Naive thymus-derived CD4-positive, alpha-beta T cell (primary cell): ENCODE results near the gene SHANK3. TPM values are rescaled to one million over a fixed set of nuclear protein-coding genes. Genes with fewer than 3 reads are reported as not detected.

Experiments
- ATAC-seq: fragments of 150-1000 bp; cut with Tn5 transposase; 2 replicates; pipeline ENCODE4 v1.10.0; 2021; ENCODE audit warnings: mild to moderate bottlenecking, moderate library complexity
- CTCF ChIA-PET: fragments of 350-600 bp; sonication (Branson Sonifier 250); formaldehyde crosslinking; loops from one replicate; lab custom pipeline; 2021; ENCODE audit warnings: antibody characterized with exemption; lab: Charles Lee
- POLR2A ChIA-PET: fragments of 350-600 bp; sonication (Branson Sonifier 250); formaldehyde crosslinking; loops from one replicate; lab custom pipeline; 2021; ENCODE audit warnings: antibody characterized with exemption, inconsistent platforms; lab: Charles Lee
- DNase-seq, 9 donors: peaks; one replicate each; pipeline versions ENCODE4 v3.0.0 to v3.0.0-alpha.2; 2020 to 2022; ENCODE audit warnings: mixed read lengths in 1 of 9
- H3K27ac ChIP-seq: one replicate; pipeline ENCODE4 v1.7.0; 2013; ENCODE audit warnings: mild to moderate bottlenecking, low read depth, low read length, moderate library complexity
- H3K27me3 ChIP-seq, 2 donors: one replicate each; pipeline ENCODE4 v1.7.0; 2013; ENCODE audit warnings: low read length in 2 of 2, mild to moderate bottlenecking in 2 of 2, moderate library complexity in 2 of 2; ENCODE audit not compliant: control insufficient read depth in 2 of 2, insufficient read depth in 2 of 2
- H3K36me3 ChIP-seq, 3 experiments: 1 replicate in 2 of 3; 2 replicates in 1 of 3; pipeline ENCODE4 v1.7.0; 2013; ENCODE audit warnings: low read length in 3 of 3, mild to moderate bottlenecking in 3 of 3, moderate library complexity in 1 of 3; ENCODE audit not compliant: insufficient read depth in 3 of 3, control insufficient read depth in 2 of 3
- H3K4me1 ChIP-seq, 2 donors: one replicate each; pipeline ENCODE4 v1.7.0; 2013; ENCODE audit warnings: low read length in 2 of 2, mild to moderate bottlenecking in 2 of 2, moderate library complexity in 1 of 2; ENCODE audit not compliant: control insufficient read depth in 2 of 2, insufficient read depth in 2 of 2
- H3K4me3 ChIP-seq: 2 replicates; pipeline ENCODE4 v1.7.0; 2013; ENCODE audit warnings: mild to moderate bottlenecking, low read length
- H3K9me3 ChIP-seq, 3 experiments: 1 replicate in 2 of 3; 2 replicates in 1 of 3; pipeline ENCODE4 v1.7.0; 2013; ENCODE audit warnings: low read length in 3 of 3; ENCODE audit not compliant: control insufficient read depth in 2 of 3
- H3K27ac Mint-ChIP-seq, 9 donors: one replicate each; pipeline ENCODE4 v1.8.0; 2020 to 2022; ENCODE audit warnings: mixed read lengths in 9 of 9, mild to moderate bottlenecking in 8 of 9, moderate library complexity in 5 of 9, inconsistent platforms in 2 of 9
- H3K27me3 Mint-ChIP-seq, 5 donors: one replicate each; pipeline ENCODE4 v1.8.0; 2021 to 2022; ENCODE audit warnings: mixed read lengths in 5 of 5, mild to moderate bottlenecking in 1 of 5
- H3K36me3 Mint-ChIP-seq, 5 donors: one replicate each; pipeline ENCODE4 v1.8.0; 2020 to 2022; ENCODE audit warnings: mixed read lengths in 5 of 5, mild to moderate bottlenecking in 3 of 5, inconsistent platforms in 1 of 5
- H3K4me1 Mint-ChIP-seq, 7 donors: one replicate each; pipeline ENCODE4 v1.8.0; 2020 to 2022; ENCODE audit warnings: mixed read lengths in 7 of 7, mild to moderate bottlenecking in 3 of 7, inconsistent platforms in 1 of 7
- H3K4me3 Mint-ChIP-seq, 10 donors: one replicate each; pipeline ENCODE4 v1.8.0; 2020 to 2022; ENCODE audit warnings: mild to moderate bottlenecking in 10 of 10, mixed read lengths in 10 of 10, moderate library complexity in 6 of 10, inconsistent platforms in 2 of 10
- H3K9me3 Mint-ChIP-seq, 11 donors: one replicate each; pipeline ENCODE4 v1.8.0; 2020 to 2022; ENCODE audit warnings: mixed read lengths in 11 of 11, mild to moderate bottlenecking in 4 of 11, inconsistent platforms in 1 of 11, moderate library complexity in 1 of 11
- intact Hi-C, 2 donors: fragments of 100-400 bp; cut with micrococcal nuclease; formaldehyde crosslinking; loops; one replicate each; pipeline ENCODE4 v1.15.1; 2023
- polyA plus RNA-seq, 2 donors: library from polyadenylated mRNA; unstranded; fragments of 300-500 nt; fragmentation: Illumina TruSeq; gene quantifications; one replicate each; pipeline ENCODE4 v1.2.3, GENCODE V29; 2021
- total RNA-seq, 6 experiments: library from RNA in 5 of 6; stranded (reverse) in 5 of 6; gene quantifications; 1 replicate in 5 of 6; 2 replicates in 1 of 6; pipeline ENCODE4 v1.2.3 and lab custom pipeline; 2021 to 2026

Gene SHANK3
- total RNA-seq (under 1 TPM in 3 of 5 experiments, not detected in 2; 0.07 to 0.73 (median 0.16) TPM), polyA plus RNA-seq (not detected), total RNA-seq (lab: John Stamatoyannopoulos, UW) (not detected)

DNA sequence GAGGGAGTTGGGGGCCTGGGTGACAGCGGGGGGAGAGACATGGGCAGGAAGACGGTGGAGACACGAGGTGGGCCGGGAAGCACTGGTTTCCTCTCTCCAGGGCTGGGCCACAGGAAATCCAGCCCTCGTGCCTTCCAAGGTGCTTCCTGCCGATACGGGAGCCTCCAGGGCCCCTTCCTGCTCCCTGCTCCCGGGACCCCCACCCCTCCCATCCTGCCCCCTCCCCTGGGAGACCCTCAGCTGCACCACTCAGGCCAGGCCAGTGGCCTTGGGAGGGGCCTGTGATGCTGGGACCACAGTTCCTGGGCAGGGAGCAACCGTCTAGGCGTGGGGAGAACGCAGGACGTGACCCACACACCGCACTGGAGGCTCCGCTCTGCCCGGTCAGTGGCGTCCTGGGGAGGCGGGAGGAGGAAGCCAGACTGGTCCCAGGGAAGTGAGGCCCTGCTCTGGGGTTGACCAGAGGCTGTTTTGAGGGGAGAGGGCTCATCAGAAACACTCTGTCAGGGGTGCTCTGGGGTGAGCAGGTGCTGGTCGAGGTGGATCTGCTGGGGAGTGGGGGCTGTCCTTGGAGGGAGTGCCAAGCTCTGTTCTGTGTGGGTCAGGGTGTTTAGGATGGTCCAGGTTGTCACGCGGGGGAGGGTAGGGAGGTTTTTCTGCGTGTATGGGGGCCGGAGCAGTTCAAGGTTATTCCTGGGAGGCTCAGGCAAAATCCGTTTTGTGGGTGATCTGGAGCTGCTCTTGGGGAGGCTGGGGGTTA, at the start of gene SHANK3:
Gene SHANK3, plus strand, starts transcription at position 353 of the 760 bp plus-strand sequence.
- Histone ChIP-seq H3K9me3 (no peaks in the 10 kb centered on the region), H3K4me3 (peak within 1 kb of the TSS; percentile 41), H3K4me1 (peaks cover 8 to 17% of the 10 kb centered on the region in 2 donors), H3K27me3 (peaks cover 0 to 3% of the 10 kb centered on the region in 2 donors), H3K36me3 (no peaks in the 10 kb centered on the region), H3K27ac (no peak within 1 kb of the TSS)
- peak within 1 kb of the TSS; percentile 39 to 79 (median 62) for H3K4me3 Mint-ChIP-seq
- intact Hi-C loops: loop anchor here in 1 of 2 donors (5.0 kb wide), 1 partner anchor 50 kb away; no protein-coding TSS in a partner anchor
- ChIA-PET CTCF (interaction anchor here (0.6 kb wide), 1 partner anchor 403 kb away, joined by 3 read pairs; the partner anchor contains the start of gene MAPK11), POLR2A (interaction anchor here (0.8 to 1.6 kb wide), 2 partner anchors 44 to 51 kb away, joined by 3 to 7 read pairs; partner anchors contain the start of gene ARSA)
- H3K27ac Mint-ChIP-seq: peak within 1 kb of the TSS in 3 of 9 donors; percentile 42 to 59 (median 59)
- H3K36me3 Mint-ChIP-seq: no peaks in the 10 kb centered on the region
- no peak for DNase-seq
- H3K27me3 Mint-ChIP-seq: peaks cover 15 to 58% (median 35%) of the 10 kb centered on the region in 5 donors
- no peaks in the 10 kb centered on the region for H3K9me3 Mint-ChIP-seq
- H3K4me1 Mint-ChIP-seq: peaks cover 4 to 23% (median 16%) of the 10 kb centered on the region in 7 donors
- ATAC-seq: peak; percentile 25

DNA sequence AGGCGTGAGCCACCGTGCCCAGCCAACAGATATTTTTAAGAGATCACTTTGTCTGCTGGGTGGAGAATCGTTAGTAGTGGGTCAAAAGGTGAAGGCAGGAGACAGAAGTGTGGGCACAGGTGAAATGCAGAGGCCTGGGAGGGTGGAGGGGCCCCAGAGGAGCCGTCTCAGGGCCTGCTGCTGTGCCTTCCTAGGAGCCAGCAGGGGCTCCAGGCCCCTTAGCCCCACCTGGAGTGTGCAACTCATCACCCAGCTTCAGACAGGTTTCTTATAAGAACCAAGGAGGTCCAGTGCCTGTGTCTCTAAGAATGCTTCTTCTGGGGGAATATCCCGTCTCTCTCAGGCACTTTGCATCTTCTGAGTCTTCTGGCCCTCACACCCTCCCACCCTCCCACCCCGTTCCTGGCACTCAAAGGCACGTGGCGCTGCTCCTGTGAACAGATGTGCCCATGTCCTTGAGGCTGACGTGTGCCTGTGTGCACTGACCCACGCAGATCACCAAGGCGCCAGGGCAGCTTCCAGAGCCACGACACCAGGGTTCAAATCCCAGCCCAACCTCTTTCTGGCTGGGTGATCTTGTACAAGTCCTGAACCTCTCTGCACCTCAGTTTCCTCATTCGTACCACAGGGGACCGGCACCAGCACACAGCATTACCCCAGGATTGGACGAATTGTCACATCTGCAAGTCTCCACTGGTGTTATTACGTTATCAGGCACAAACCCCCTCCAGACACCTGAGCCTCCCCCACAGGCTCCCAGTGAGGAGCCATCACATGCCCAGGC, 48.1 kb upstream of the SHANK3 start:
- Histone ChIP-seq H3K4me3 (no peak overlapping the region), H3K27me3 (no peaks in the 10 kb centered on the region), H3K36me3 (peaks cover 0 to 18% (median 0%) of the 10 kb centered on the region in 3 experiments), H3K9me3 (no peaks in the 10 kb centered on the region), H3K4me1 (peaks cover 27 to 42% of the 10 kb centered on the region in 2 donors), H3K27ac (no peak overlapping the region)
- Mint-ChIP-seq H3K27me3 (no peaks in the 10 kb centered on the region), H3K4me1 (peaks cover 21 to 55% (median 48%) of the 10 kb centered on the region in 7 donors), H3K36me3 (peaks cover 0 to 4% (median 3%) of the 10 kb centered on the region in 5 donors), H3K4me3 (peak overlapping the region in 2 of 10 donors; percentile 29 to 56), H3K27ac (peak overlapping the region in 6 of 9 donors; percentile 15 to 86 (median 42)), H3K9me3 (no peaks in the 10 kb centered on the region)
- DNase-seq (no peak), ATAC-seq (no peak)
- intact Hi-C loops: loop anchor here in 1 of 2 donors (5.0 kb wide), 2 partner anchors 48 to 297 kb away; partner anchors contain the start of genes DENND6B and SHANK3
- ChIA-PET CTCF (no interaction called here), POLR2A (interaction anchor here (0.6 to 1.0 kb wide), 2 partner anchors 79 to 373 kb away, joined by 3 to 4 read pairs; partner anchors contain the start of gene HDAC10)

DNA sequence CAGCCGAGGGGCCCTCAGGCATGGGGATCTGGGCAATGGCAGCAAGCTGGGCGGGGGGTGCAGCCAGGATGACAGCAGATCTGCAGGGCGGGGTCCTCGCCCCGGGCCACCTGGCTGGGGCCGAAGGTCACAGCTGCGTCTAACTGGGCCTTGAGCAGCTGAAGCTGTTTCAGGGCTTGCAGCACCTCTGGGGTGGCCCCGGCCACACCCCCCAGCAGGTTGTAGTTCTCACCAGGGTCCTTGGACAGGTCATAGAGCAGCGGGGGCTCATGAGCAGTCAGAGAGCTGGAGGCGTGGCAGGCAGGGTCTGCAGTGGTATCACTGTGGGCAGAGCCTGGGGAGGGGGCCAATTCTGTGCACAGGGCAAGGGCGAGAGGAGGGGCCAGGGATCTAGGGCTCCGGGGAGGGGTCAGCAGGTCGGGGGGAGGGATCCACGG, 47.5 kb upstream of the SHANK3 start:
- POLR2A ChIA-PET: no interaction called here
- H3K4me3 Mint-ChIP-seq: peak overlapping the region in 1 of 10 donors; percentile 56

DNA sequence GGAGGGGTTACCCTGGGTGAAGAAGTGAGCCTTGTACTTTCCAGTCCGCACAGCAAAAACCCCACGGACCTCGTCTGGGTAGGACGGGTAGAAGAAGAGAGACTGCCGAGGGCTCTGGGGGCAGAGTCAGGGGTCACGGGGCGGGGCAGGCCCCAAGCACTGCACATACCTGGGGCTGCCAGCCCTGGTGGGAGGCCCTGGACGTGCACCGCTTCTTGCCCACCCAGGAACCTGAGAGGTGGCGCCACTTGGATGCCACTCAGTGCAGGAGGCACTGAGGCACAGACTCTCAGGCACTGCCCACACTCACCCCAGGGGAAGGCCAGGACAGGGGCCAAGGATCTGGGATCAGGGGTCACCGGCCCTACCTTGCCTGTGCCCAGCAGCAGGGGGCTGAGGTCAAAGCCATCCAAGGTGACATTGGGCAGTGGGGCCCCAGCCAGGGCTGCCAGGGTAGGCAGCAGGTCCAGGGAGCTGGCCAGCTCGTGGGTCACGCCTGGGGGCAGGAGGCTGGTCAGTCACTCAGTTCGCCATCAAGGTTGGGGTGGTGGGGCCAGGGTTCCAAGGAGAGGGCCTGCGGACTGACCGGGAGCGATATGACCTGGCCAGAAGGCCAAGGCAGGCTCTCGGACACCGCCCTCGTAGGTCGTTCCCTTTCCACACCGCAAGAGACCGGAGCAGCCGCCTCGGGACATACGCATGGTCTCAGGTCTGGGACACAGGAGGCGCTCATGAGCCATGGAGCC, 46.9 kb upstream of the SHANK3 start:
- POLR2A ChIA-PET: interaction anchor here (0.6 kb wide), 1 partner anchor 99 kb away, joined by 3 read pairs; no protein-coding TSS in a partner anchor
- ATAC-seq: no peak
- H3K4me3 Mint-ChIP-seq: peak overlapping the region in 1 of 10 donors; percentile 99
- peaks cover 0 to 18% (median 0%) of the 10 kb centered on the region in 3 experiments for H3K36me3 ChIP-seq
- no peak for DNase-seq
- peaks cover 23 to 34% of the 10 kb centered on the region in 2 donors for H3K4me1 ChIP-seq
- peak overlapping the region in 2 of 9 donors; percentile 73 to 74 for H3K27ac Mint-ChIP-seq
- peaks cover 0 to 4% (median 3%) of the 10 kb centered on the region in 5 donors for H3K36me3 Mint-ChIP-seq
- no peaks in the 10 kb centered on the region for H3K9me3 Mint-ChIP-seq
- no peaks in the 10 kb centered on the region for H3K9me3 ChIP-seq
- H3K4me1 Mint-ChIP-seq: peaks cover 29 to 52% (median 45%) of the 10 kb centered on the region in 7 donors
- H3K27me3 ChIP-seq: no peaks in the 10 kb centered on the region
- intact Hi-C loops: no loop called here
- no peak overlapping the region for H3K4me3 ChIP-seq
- no peaks in the 10 kb centered on the region for H3K27me3 Mint-ChIP-seq
- CTCF ChIA-PET: no interaction called here
- no peak overlapping the region for H3K27ac ChIP-seq

More for the DNA sequence above, 47.5 kb upstream of the SHANK3 start:
- CTCF ChIA-PET: no interaction called here
- peaks cover 27 to 36% of the 10 kb centered on the region in 2 donors for H3K4me1 ChIP-seq
- Mint-ChIP-seq H3K36me3 (peaks cover 0 to 4% (median 3%) of the 10 kb centered on the region in 5 donors), H3K9me3 (no peaks in the 10 kb centered on the region), H3K27me3 (no peaks in the 10 kb centered on the region), H3K27ac (peak overlapping the region in 1 of 9 donors; percentile 56), H3K4me1 (peaks cover 27 to 55% (median 47%) of the 10 kb centered on the region in 7 donors)
- no peaks in the 10 kb centered on the region for H3K27me3 ChIP-seq
- DNase-seq (no peak), ATAC-seq (no peak)
- peaks cover 0 to 18% (median 0%) of the 10 kb centered on the region in 3 experiments for H3K36me3 ChIP-seq
- intact Hi-C loops: no loop called here
- no peaks in the 10 kb centered on the region for H3K9me3 ChIP-seq
- H3K27ac ChIP-seq: no peak overlapping the region
- H3K4me3 ChIP-seq: no peak overlapping the region

DNA sequence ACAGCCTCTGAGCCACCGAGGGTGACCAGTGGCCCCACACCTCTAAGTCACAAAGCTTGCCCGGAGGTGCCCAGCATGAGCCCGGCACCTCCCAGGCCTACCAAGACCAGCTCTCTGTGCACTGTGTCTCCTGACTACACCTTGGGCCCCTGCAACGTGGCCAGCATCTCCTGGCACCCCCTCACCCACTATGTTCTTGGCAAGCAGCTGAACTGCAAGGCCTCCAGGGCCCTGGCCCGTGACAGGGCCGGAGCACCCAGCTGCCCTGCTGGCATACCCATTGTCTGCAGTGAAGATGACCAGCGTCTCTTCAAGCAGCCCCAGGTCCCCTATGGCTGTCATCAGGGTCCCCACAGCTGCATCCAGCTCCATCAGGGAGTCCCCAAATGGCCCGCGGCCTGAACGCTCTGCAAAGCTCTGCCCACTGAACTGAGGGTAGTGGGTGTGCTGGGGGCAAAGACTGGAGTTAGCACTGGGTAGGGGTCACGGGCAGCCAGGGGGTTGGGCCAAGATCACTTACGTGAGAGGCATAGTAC, 46.2 kb upstream of the SHANK3 start:
- DNase-seq (no peak), ATAC-seq (no peak)
- Histone ChIP-seq H3K27me3 (no peaks in the 10 kb centered on the region), H3K4me3 (no peak overlapping the region), H3K36me3 (peaks cover 0 to 18% (median 0%) of the 10 kb centered on the region in 3 experiments), H3K27ac (no peak overlapping the region), H3K4me1 (peaks cover 22 to 29% of the 10 kb centered on the region in 2 donors), H3K9me3 (no peaks in the 10 kb centered on the region)
- intact Hi-C loops: no loop called here
- Mint-ChIP-seq H3K9me3 (no peaks in the 10 kb centered on the region), H3K4me1 (peaks cover 29 to 45% (median 38%) of the 10 kb centered on the region in 7 donors), H3K27ac (peak overlapping the region in 7 of 9 donors; percentile 25 to 81 (median 73)), H3K36me3 (peaks cover 0 to 4% (median 3%) of the 10 kb centered on the region in 5 donors), H3K27me3 (no peaks in the 10 kb centered on the region), H3K4me3 (peak overlapping the region; percentile 23 to 99 (median 68))
- POLR2A ChIA-PET: interaction anchor here (0.6 to 1.3 kb wide), 2 partner anchors 99 to 118 kb away, joined by 3 to 4 read pairs; no protein-coding TSS in a partner anchor
- CTCF ChIA-PET: no interaction called here
